Measurements from ENCODE around the gene SAMD3. TPM values are rescaled to one million over a fixed set of nuclear protein-coding genes. Genes with fewer than 3 reads are reported as not detected.

Gene SAMD3
- polyA plus RNA-seq, 4 donors: 0.24 to 3.1 (median 2.4) TPM

GRCh38 chr6:130143709-130144108, 79.0 kb downstream of the SAMD3 start:
- H3K4me3 ChIP-seq (ENCODE audit: low read depth in 1 of 3, low read length in 3 of 3): no peak overlapping the region
- no peak overlapping the region for H3K27ac ChIP-seq (ENCODE audit: low read depth in 1 of 3, low read length in 2 of 3)
- H3K4me1 ChIP-seq (ENCODE audit: control insufficient read depth in 3 of 3, insufficient read depth in 2 of 3, low read depth in 1 of 3, low read length in 2 of 3): no peaks in the 10 kb centered on the region
- DNase-seq: no peak
- H3K27me3 ChIP-seq (ENCODE audit: control insufficient read depth in 3 of 3, insufficient read depth in 3 of 3, low read length in 3 of 3): no peaks in the 10 kb centered on the region
- 91 to 98% (median 98%) methylated on average over 3 of the region's 3 CpGs for WGBS, 3 donors
- H3K9me3 ChIP-seq (ENCODE audit: control insufficient read depth in 2 of 2, insufficient read depth in 1 of 2, low read depth in 1 of 2, low read length in 1 of 2): no peaks in the 10 kb centered on the region
- H3K36me3 ChIP-seq (ENCODE audit: control insufficient read depth in 3 of 3, insufficient read depth in 2 of 3, low read depth in 1 of 3, low read length in 3 of 3): peaks cover 0 to 3% (median 1%) of the 10 kb centered on the region in 3 donors
- FAIRE-seq: no peak

DNA sequence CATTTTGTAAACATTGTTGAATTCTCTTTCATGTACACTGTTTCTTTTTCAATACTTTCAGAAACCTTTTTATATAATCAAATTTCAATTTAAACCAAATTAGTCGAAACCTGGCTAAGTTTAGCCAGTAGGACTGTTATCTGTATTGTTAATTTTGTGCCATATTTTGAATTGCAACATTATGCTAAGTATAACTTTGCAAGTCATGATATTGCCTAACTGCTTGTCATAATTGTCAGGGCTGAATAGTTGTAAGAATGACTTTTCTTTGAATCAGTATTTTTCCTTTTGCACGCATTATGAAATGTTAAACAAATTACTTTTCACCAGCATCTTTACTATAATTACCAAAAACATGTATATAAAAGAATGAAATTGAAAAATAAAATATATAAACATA, 82.7 kb downstream of the SAMD3 start:
- no peak overlapping the region for H3K27ac ChIP-seq (ENCODE audit: low read depth in 1 of 3, low read length in 2 of 3)
- H3K27me3 ChIP-seq (ENCODE audit: control insufficient read depth in 3 of 3, insufficient read depth in 3 of 3, low read length in 3 of 3): no peaks in the 10 kb centered on the region
- H3K9me3 ChIP-seq (ENCODE audit: control insufficient read depth in 2 of 2, insufficient read depth in 1 of 2, low read depth in 1 of 2, low read length in 1 of 2): no peaks in the 10 kb centered on the region
- H3K4me3 ChIP-seq (ENCODE audit: low read depth in 1 of 3, low read length in 3 of 3): no peak overlapping the region
- H3K4me1 ChIP-seq (ENCODE audit: control insufficient read depth in 3 of 3, insufficient read depth in 2 of 3, low read depth in 1 of 3, low read length in 2 of 3): no peaks in the 10 kb centered on the region
- 89 to 91% (median 91%) methylated on average over 2 of the region's 2 CpGs for WGBS, 3 donors
- DNase-seq (no peak), FAIRE-seq (no peak)
- H3K36me3 ChIP-seq (ENCODE audit: control insufficient read depth in 3 of 3, insufficient read depth in 2 of 3, low read depth in 1 of 3, low read length in 3 of 3): peaks cover 0 to 9% (median 1%) of the 10 kb centered on the region in 3 donors

DNA sequence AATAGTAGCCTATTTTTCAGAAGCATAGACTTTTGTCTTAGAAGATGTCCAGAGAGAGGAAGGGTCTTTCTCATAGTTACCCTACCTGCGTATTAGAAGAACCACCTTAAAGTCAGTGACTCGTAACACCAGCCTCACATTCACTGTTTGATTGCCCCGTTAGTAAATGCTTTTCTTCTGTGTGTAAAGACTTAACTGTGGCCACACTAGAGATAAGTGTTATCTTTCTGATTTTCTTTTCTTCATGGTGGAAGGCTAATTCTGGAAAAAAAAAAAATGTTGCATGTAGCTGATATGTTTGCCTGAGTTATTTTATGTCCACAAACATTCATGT, 83.9 kb downstream of the SAMD3 start:
- FAIRE-seq (no peak), DNase-seq (no peak)
- Histone ChIP-seq H3K4me1 (ENCODE audit: control insufficient read depth in 3 of 3, insufficient read depth in 2 of 3, low read depth in 1 of 3, low read length in 2 of 3) (no peaks in the 10 kb centered on the region), H3K27me3 (ENCODE audit: control insufficient read depth in 3 of 3, insufficient read depth in 3 of 3, low read length in 3 of 3) (no peaks in the 10 kb centered on the region), H3K36me3 (ENCODE audit: control insufficient read depth in 3 of 3, insufficient read depth in 2 of 3, low read depth in 1 of 3, low read length in 3 of 3) (peaks cover 0 to 9% (median 1%) of the 10 kb centered on the region in 3 donors), H3K9me3 (ENCODE audit: control insufficient read depth in 2 of 2, insufficient read depth in 1 of 2, low read depth in 1 of 2, low read length in 1 of 2) (no peaks in the 10 kb centered on the region), H3K27ac (ENCODE audit: low read depth in 1 of 3, low read length in 2 of 3) (no peak overlapping the region), H3K4me3 (ENCODE audit: low read depth in 1 of 3, low read length in 3 of 3) (no peak overlapping the region)
- 56 to 75% (median 67%) methylated on average over 3 of the region's 3 CpGs for WGBS, 3 donors

DNA sequence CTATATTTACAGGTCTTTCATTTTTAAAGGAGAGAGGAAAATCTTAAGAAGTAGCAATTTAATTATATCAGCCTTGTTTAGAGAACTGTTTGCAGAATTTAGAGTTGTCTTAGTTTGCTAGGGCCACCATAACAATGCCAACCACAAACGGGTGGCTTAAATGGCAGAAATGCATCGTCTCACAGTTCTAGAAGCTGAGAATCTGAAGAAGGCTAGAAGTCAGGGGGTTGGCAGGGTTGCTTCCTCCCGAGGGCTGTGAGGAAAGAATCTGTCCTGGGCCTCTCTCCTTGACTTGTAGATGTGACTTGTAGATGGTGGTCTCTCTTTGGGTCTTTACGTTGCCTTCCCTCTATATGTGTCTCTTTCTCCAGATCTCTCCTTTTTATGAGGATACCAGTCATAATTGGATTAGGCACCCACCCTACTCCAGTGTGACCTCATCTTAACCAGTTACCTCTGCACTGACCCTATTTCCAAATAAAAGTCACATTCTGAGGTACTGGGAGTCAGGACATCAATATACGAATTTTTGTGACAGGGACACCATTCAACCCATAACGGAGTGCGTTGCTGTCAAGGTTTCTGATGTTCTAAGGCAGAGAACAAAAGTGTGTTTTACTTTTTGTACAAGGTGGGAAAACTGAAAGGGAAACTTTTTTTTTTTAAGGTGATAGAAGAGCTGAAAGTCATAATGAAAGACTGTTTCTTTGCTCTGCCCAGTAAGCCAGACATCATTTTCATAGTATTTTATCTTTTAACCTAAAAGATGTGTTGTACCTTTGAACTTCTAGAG, 84.4 kb downstream of the SAMD3 start:
- no peak overlapping the region for H3K27ac ChIP-seq (ENCODE audit: low read depth in 1 of 3, low read length in 2 of 3)
- FAIRE-seq: no peak
- H3K27me3 ChIP-seq (ENCODE audit: control insufficient read depth in 3 of 3, insufficient read depth in 3 of 3, low read length in 3 of 3): no peaks in the 10 kb centered on the region
- H3K4me1 ChIP-seq (ENCODE audit: control insufficient read depth in 3 of 3, insufficient read depth in 2 of 3, low read depth in 1 of 3, low read length in 2 of 3): no peaks in the 10 kb centered on the region
- peaks cover 0 to 6% (median 1%) of the 10 kb centered on the region in 3 donors for H3K36me3 ChIP-seq (ENCODE audit: control insufficient read depth in 3 of 3, insufficient read depth in 2 of 3, low read depth in 1 of 3, low read length in 3 of 3)
- H3K9me3 ChIP-seq (ENCODE audit: control insufficient read depth in 2 of 2, insufficient read depth in 1 of 2, low read depth in 1 of 2, low read length in 1 of 2): no peaks in the 10 kb centered on the region
- H3K4me3 ChIP-seq (ENCODE audit: low read depth in 1 of 3, low read length in 3 of 3): no peak overlapping the region
- DNase-seq: no peak
- WGBS, 3 donors: 75 to 81% (median 81%) methylated on average over 7 of the region's 7 CpGs

DNA sequence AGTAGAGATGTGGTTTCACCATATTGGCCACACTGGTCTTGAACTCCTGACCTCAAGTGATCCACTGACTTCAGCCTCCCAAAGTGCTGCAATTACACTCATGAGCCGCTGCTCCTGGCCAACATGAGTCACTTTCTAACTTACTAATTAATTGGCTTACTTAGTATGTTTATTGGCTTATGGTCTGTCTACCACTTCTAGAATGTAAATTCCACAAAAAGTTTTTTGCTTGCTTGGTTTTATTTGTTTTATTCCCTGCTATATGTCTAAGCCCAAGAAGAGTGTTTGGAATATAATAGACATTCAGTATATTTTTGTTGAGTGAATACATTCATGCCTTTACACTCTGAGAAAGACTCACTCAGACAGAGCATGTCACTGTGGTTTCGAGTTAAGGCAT, 86.0 kb downstream of the SAMD3 start:
- no peak for DNase-seq
- Histone ChIP-seq H3K4me1 (ENCODE audit: control insufficient read depth in 3 of 3, insufficient read depth in 2 of 3, low read depth in 1 of 3, low read length in 2 of 3) (peaks cover 0 to 3% (median 0%) of the 10 kb centered on the region in 3 donors), H3K9me3 (ENCODE audit: control insufficient read depth in 2 of 2, insufficient read depth in 1 of 2, low read depth in 1 of 2, low read length in 1 of 2) (no peaks in the 10 kb centered on the region), H3K27me3 (ENCODE audit: control insufficient read depth in 3 of 3, insufficient read depth in 3 of 3, low read length in 3 of 3) (no peaks in the 10 kb centered on the region), H3K4me3 (ENCODE audit: low read depth in 1 of 3, low read length in 3 of 3) (no peak overlapping the region), H3K36me3 (ENCODE audit: control insufficient read depth in 3 of 3, insufficient read depth in 2 of 3, low read depth in 1 of 3, low read length in 3 of 3) (peaks cover 0 to 6% (median 1%) of the 10 kb centered on the region in 3 donors), H3K27ac (ENCODE audit: low read depth in 1 of 3, low read length in 2 of 3) (no peak overlapping the region)
- 57 to 85% (median 75%) methylated on average over 2 of the region's 2 CpGs for WGBS, 3 donors
- FAIRE-seq: no peak

DNA sequence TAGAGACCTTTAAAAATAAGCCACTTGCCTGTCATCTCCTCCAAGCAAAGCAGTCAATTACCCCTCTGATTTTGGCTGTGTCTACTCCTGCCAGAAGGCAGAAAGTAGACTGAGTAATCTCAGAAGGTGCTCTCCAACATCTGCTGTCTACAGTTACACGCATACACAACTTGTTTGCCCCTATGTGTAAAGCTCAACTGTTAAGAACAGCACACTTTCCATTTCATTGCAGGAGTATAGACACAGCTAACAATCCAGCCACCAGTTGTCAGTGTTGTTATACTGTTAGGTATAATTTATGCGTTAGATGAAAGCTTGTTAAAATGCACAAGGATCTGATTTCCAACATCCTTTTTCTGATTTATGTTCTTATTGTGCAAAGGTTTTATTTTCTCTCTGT, 88.2 kb downstream of the SAMD3 start:
- Histone ChIP-seq H3K9me3 (ENCODE audit: control insufficient read depth in 2 of 2, insufficient read depth in 1 of 2, low read depth in 1 of 2, low read length in 1 of 2) (no peaks in the 10 kb centered on the region), H3K36me3 (ENCODE audit: control insufficient read depth in 3 of 3, insufficient read depth in 2 of 3, low read depth in 1 of 3, low read length in 3 of 3) (peaks cover 0 to 6% (median 0%) of the 10 kb centered on the region in 3 donors), H3K27me3 (ENCODE audit: control insufficient read depth in 3 of 3, insufficient read depth in 3 of 3, low read length in 3 of 3) (no peaks in the 10 kb centered on the region), H3K4me1 (ENCODE audit: control insufficient read depth in 3 of 3, insufficient read depth in 2 of 3, low read depth in 1 of 3, low read length in 2 of 3) (peaks cover 0 to 3% (median 0%) of the 10 kb centered on the region in 3 donors), H3K27ac (ENCODE audit: low read depth in 1 of 3, low read length in 2 of 3) (no peak overlapping the region), H3K4me3 (ENCODE audit: low read depth in 1 of 3, low read length in 3 of 3) (no peak overlapping the region)
- no peak for DNase-seq
- 74 to 92% (median 82%) methylated on average over 2 of the region's 2 CpGs for WGBS, 3 donors
- FAIRE-seq: no peak

- DNase-seq: peak; percentile 24 to 44
- FAIRE-seq: no peak
- no peaks in the 10 kb centered on the region for H3K27me3 ChIP-seq (ENCODE audit: control insufficient read depth in 3 of 3, insufficient read depth in 3 of 3, low read length in 3 of 3)
- H3K27ac ChIP-seq (ENCODE audit: low read depth in 1 of 3, low read length in 2 of 3): no peak overlapping the region
- peaks cover 0 to 3% (median 0%) of the 10 kb centered on the region in 3 donors for H3K4me1 ChIP-seq (ENCODE audit: control insufficient read depth in 3 of 3, insufficient read depth in 2 of 3, low read depth in 1 of 3, low read length in 2 of 3)
- no peak overlapping the region for H3K4me3 ChIP-seq (ENCODE audit: low read depth in 1 of 3, low read length in 3 of 3)
- peaks cover 0 to 6% (median 0%) of the 10 kb centered on the region in 3 donors for H3K36me3 ChIP-seq (ENCODE audit: control insufficient read depth in 3 of 3, insufficient read depth in 2 of 3, low read depth in 1 of 3, low read length in 3 of 3)
- 44 to 53% (median 45%) methylated on average over 6 of the region's 6 CpGs for WGBS, 3 donors
- no peaks in the 10 kb centered on the region for H3K9me3 ChIP-seq (ENCODE audit: control insufficient read depth in 2 of 2, insufficient read depth in 1 of 2, low read depth in 1 of 2, low read length in 1 of 2)
These were observed 90.5 kb downstream of the SAMD3 start for GRCh38 chr6:130132286-130132701.

DNA sequence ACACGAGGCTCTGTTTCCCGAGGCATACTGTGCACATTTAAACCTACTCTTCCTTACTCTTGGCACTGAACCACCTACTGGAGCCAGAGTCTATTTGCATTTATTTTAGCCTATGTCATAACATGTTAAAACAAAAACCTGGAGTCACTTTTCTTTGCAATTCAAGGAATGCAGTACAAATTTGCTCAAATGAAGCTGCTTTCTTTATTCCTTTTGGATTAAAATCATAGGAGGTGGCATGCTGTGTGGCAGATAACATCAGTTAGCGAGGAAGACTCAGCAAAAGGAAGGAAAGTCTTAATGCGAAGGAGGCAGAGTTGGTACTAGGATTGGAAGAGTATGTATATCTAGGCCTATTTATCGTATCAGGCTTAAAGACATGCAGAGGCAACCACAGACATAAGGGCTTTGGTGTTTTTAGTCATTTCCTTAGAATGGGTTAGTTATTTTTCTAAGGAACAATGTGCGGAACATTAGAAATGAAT, 92.9 kb downstream of the SAMD3 start:
- Histone ChIP-seq H3K9me3 (ENCODE audit: control insufficient read depth in 2 of 2, insufficient read depth in 1 of 2, low read depth in 1 of 2, low read length in 1 of 2) (no peaks in the 10 kb centered on the region), H3K27me3 (ENCODE audit: control insufficient read depth in 3 of 3, insufficient read depth in 3 of 3, low read length in 3 of 3) (no peaks in the 10 kb centered on the region), H3K4me3 (ENCODE audit: low read depth in 1 of 3, low read length in 3 of 3) (no peak overlapping the region), H3K27ac (ENCODE audit: low read depth in 1 of 3, low read length in 2 of 3) (no peak overlapping the region), H3K36me3 (ENCODE audit: control insufficient read depth in 3 of 3, insufficient read depth in 2 of 3, low read depth in 1 of 3, low read length in 3 of 3) (no peaks in the 10 kb centered on the region), H3K4me1 (ENCODE audit: control insufficient read depth in 3 of 3, insufficient read depth in 2 of 3, low read depth in 1 of 3, low read length in 2 of 3) (peaks cover 0 to 3% (median 0%) of the 10 kb centered on the region in 3 donors)
- FAIRE-seq (no peak), DNase-seq (no peak)
- WGBS, 3 donors: 95 to 96% (median 96%) methylated on average over 6 of the region's 6 CpGs

Measured in small intestine (tissue), 7 donors.